Loucy (cell line): ENCODE data around the gene RNLS.

Experiments
- H2AFZ ChIP-seq: fragments of 200-600 bp; sonication (generic); 2 replicates; pipeline ENCODE4 v1.6.0; 2016; ENCODE audit warnings: antibody characterized with exemption, mild to moderate bottlenecking, low read length, moderate library complexity
- H3F3A ChIP-seq: fragments of 200-600 bp; 2 replicates; pipeline ENCODE4 v1.6.0; 2016; ENCODE audit warnings: antibody characterized with exemption, low read depth, mild to moderate bottlenecking
- H3K27me3 ChIP-seq: fragments of 200-600 bp; sonication (generic); 2 replicates; pipeline ENCODE4 v1.6.1; 2014; ENCODE audit warnings: low read length, mild to moderate bottlenecking; ENCODE audit not compliant: insufficient read depth, poor library complexity, severe bottlenecking
- H3K36me3 ChIP-seq: fragments of 200-600 bp; sonication (generic); 2 replicates; pipeline ENCODE4 v1.6.1; 2016; ENCODE audit warnings: low read length; ENCODE audit not compliant: insufficient read depth
- H3K4me1 ChIP-seq: fragments of 200-600 bp; sonication (generic); 2 replicates; pipeline ENCODE4 v1.5.1; 2014; ENCODE audit warnings: low read length, mild to moderate bottlenecking; ENCODE audit not compliant: insufficient read depth, poor library complexity, severe bottlenecking
- H3K4me2 ChIP-seq: fragments of 200-600 bp; sonication (generic); 2 replicates; pipeline ENCODE4 v1.6.0; 2014; ENCODE audit warnings: antibody characterized with exemption, low read length, low read depth, mild to moderate bottlenecking; ENCODE audit not compliant: poor library complexity, severe bottlenecking
- H3K4me3 ChIP-seq: fragments of 200-600 bp; sonication (generic); 2 replicates; pipeline ENCODE4 v1.5.1; 2014; ENCODE audit warnings: low read length, mild to moderate bottlenecking, mixed read lengths; ENCODE audit not compliant: poor library complexity, severe bottlenecking
- H3K79me2 ChIP-seq: fragments of 200-600 bp; sonication (generic); 2 replicates; pipeline ENCODE4 v1.6.1; 2014; ENCODE audit warnings: low read length; ENCODE audit not compliant: insufficient read depth
- H3K9ac ChIP-seq: fragments of 200-600 bp; sonication (generic); 2 replicates; pipeline ENCODE4 v1.6.0; 2014; ENCODE audit warnings: mild to moderate bottlenecking, low read depth, low read length, moderate library complexity; ENCODE audit not compliant: poor library complexity, severe bottlenecking
- H3K9me2 ChIP-seq: fragments of 200-600 bp; sonication (generic); replicated peaks from 2 replicates; pipeline ENCODE4 v1.6.1; 2016; ENCODE audit warnings: low read depth, low read length, mixed read lengths
- H3K9me3 ChIP-seq: fragments of 200-600 bp; sonication (generic); 2 replicates; pipeline ENCODE4 v1.6.1; 2014; ENCODE audit warnings: mild to moderate bottlenecking, antibody characterized with exemption, low read length, low read depth; ENCODE audit not compliant: insufficient read depth
- H4K20me1 ChIP-seq: fragments of 200-600 bp; sonication (generic); 2 replicates; pipeline ENCODE4 v1.6.0; 2014; ENCODE audit warnings: antibody characterized with exemption, low read length, mild to moderate bottlenecking; ENCODE audit not compliant: insufficient read depth, poor library complexity, severe bottlenecking
- CTCF ChIP-seq: fragments of 200-600 bp; sonication (generic); conservative IDR thresholded peaks from 2 replicates; pipeline ENCODE4 v1.5.1; 2014; ENCODE audit warnings: mild to moderate bottlenecking, antibody characterized with exemption, low read length
- EZH2phosphoT487 ChIP-seq: fragments of 200-600 bp; IDR thresholded peaks from 2 replicates; pipeline ENCODE4 v1.6.1; 2018; ENCODE audit warnings: antibody characterized with exemption, mild to moderate bottlenecking, moderate library complexity, borderline replicate concordance

Gene RNLS

GRCh38 chr10:88536437-88536836 is 46.7 kb downstream of the RNLS start:
- no peaks in the 10 kb centered on the region for H3K9me3 ChIP-seq
- H4K20me1 ChIP-seq, result no peaks in the 10 kb centered on the region
- no peak overlapping the region for H3K4me2 ChIP-seq
- no peak overlapping the region for H3K9ac ChIP-seq
- no peaks in the 10 kb centered on the region for H3K27me3 ChIP-seq
- H3K9me2 ChIP-seq, result no peaks in the 10 kb centered on the region
- no peaks in the 10 kb centered on the region for H3K36me3 ChIP-seq
- H2AFZ ChIP-seq, result no peak overlapping the region
- H3K4me1 ChIP-seq, result no peaks in the 10 kb centered on the region
- H3K79me2 ChIP-seq, result no peaks in the 10 kb centered on the region
- TF ChIP-seq CTCF (no peak), EZH2phosphoT487 (no peak)
- H3K4me3 ChIP-seq, result no peak overlapping the region
- H3F3A ChIP-seq, result no peaks in the 10 kb centered on the region; the same call in 1 of the 2 replicates

GRCh38 chr10:88534072-88534665 is 48.9 kb downstream of the RNLS start:
- Histone ChIP-seq H2AFZ (no peak overlapping the region), H3F3A (no peaks in the 10 kb centered on the region), H3K9me2 (no peaks in the 10 kb centered on the region), H3K9ac (no peak overlapping the region), H3K4me3 (no peak overlapping the region), H3K4me2 (no peak overlapping the region), H3K27me3 (no peaks in the 10 kb centered on the region), H4K20me1 (no peaks in the 10 kb centered on the region), H3K36me3 (no peaks in the 10 kb centered on the region), H3K4me1 (no peaks in the 10 kb centered on the region), H3K79me2 (no peaks in the 10 kb centered on the region), H3K9me3 (no peaks in the 10 kb centered on the region)
- TF ChIP-seq CTCF, result no peak
- no peak for TF ChIP-seq EZH2phosphoT487

- H3K4me3 ChIP-seq, result no peak overlapping the region
- no peaks in the 10 kb centered on the region for H3K9me2 ChIP-seq
- no peaks in the 10 kb centered on the region for H3F3A ChIP-seq
- no peaks in the 10 kb centered on the region for H4K20me1 ChIP-seq
- H3K27me3 ChIP-seq, result no peaks in the 10 kb centered on the region
- TF ChIP-seq EZH2phosphoT487 (no peak), CTCF (no peak)
- no peaks in the 10 kb centered on the region for H3K9me3 ChIP-seq
- H3K9ac ChIP-seq, result no peak overlapping the region
- no peaks in the 10 kb centered on the region for H3K79me2 ChIP-seq
- H3K4me2 ChIP-seq, result no peak overlapping the region
- H2AFZ ChIP-seq, result no peak overlapping the region
- H3K4me1 ChIP-seq, result peaks cover 4% of the 10 kb centered on the region
- H3K36me3 ChIP-seq, result no peaks in the 10 kb centered on the region
These were observed 51.6 kb downstream of the RNLS start for GRCh38 chr10:88531392-88532052.
